GM10266 (cell line): Measurements from ENCODE around the gene RPL28.

ENCODE experiments used
- DNase-seq: peaks from one replicate; pipeline ENCODE4 v3.0.0; 2012; ENCODE audit errors: extremely low spot score
- TF ChIP-seq, protein P1 (sequence below): IDR thresholded peaks from 2 replicates; pipeline ENCODE4 v1.5.1; 2012; ENCODE audit warnings: mild to moderate bottlenecking, low read depth; ENCODE audit not compliant: control insufficient read depth, insufficient read depth; ENCODE audit errors: missing control alignments

Gene RPL28

DNA sequence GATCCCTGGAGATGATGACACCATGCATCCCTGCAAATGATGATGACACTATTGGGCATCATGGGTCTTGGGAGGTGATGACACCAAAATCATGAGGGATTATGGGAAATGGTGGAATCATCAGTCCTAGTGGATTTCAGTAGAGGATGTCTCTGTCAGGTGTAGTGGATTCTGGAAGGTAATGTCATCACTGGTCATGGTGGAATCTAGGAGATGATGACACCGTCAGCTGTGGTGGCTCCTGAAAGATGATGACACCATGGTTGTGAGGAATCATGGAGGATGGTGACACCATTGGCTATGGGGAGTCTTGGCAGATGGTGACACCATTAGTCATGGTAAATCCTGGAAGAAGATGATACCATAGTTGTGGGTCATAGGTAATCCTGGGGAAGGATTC is 45.5 kb downstream of the RPL28 start:
- TF ChIP-seq, protein P1, sequence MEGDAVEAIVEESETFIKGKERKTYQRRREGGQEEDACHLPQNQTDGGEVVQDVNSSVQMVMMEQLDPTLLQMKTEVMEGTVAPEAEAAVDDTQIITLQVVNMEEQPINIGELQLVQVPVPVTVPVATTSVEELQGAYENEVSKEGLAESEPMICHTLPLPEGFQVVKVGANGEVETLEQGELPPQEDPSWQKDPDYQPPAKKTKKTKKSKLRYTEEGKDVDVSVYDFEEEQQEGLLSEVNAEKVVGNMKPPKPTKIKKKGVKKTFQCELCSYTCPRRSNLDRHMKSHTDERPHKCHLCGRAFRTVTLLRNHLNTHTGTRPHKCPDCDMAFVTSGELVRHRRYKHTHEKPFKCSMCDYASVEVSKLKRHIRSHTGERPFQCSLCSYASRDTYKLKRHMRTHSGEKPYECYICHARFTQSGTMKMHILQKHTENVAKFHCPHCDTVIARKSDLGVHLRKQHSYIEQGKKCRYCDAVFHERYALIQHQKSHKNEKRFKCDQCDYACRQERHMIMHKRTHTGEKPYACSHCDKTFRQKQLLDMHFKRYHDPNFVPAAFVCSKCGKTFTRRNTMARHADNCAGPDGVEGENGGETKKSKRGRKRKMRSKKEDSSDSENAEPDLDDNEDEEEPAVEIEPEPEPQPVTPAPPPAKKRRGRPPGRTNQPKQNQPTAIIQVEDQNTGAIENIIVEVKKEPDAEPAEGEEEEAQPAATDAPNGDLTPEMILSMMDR, result no peak
- DNase-seq, result no peak

DNA sequence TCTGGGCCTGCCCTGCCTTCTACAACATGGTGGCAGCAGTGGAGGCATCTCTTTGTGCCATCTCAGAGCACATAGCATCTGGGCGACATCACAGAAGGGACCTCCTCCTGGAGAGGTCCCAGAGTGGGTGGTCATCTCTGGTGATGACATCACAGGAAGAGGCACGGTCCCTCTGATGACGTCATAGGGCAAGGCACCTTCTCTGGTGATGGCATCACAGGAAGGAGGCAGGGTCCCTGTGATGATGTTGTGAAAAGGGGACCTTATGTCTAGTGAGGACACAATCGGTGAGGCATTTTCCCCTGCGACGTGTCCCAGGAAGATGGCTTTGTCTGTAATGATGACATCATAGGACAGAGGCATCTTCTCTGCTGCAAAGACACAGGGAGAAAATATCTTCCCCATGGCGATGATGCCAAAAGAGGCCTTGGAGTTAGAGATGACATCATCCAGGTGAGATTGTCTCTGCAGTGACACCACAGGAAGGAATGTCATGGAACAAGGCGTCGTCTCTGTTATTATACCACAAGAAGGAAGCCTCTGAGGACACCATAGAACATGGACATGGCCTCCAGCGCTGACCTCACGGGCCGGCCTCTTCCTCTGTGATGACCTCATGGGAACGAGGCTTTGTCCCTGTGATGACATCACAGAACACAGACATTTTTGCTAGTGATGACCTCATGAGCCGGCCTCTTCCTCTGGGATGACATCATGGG is 46.7 kb downstream of the RPL28 start:
- no peak for DNase-seq
- TF ChIP-seq, protein P1, result no peak

- no peak for DNase-seq
- TF ChIP-seq, protein P1, result no peak
Measured at GRCh38 chr19:55433292-55433691, 47.6 kb downstream of the RPL28 start.

GRCh38 chr19:55434356-55434919 is 48.7 kb downstream of the RPL28 start:
- no peak for DNase-seq
- TF ChIP-seq, protein P1, result no peak

GRCh38 chr19:55435020-55435419 is 49.3 kb downstream of the RPL28 start:
- DNase-seq, result no peak
- TF ChIP-seq, protein P1, result no peak

DNA sequence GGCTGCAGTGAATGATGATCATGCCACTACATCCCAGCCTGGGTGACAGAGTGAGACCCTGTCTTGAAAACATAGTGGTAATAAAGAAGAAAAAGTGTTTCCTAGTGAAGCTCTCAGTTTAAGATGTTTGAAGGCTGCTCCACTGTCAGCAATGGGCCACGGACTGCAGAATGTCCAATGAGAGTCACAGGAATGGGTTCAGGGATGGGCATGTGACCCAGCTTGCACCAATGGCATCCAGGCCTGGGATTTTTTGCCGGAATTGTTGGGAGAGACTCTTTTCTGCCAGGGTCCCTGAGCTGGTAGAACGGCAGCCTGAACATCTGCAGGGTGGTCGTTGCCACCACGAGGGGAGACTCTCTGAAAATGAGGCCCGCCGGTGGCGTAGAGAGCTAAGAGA is 51.1 kb downstream of the RPL28 start:
- no peak for DNase-seq
- TF ChIP-seq, protein P1, result no peak

- DNase-seq, result peak; percentile 61
- TF ChIP-seq, protein P1, result no peak
Measured at GRCh38 chr19:55437410-55437809, 51.7 kb downstream of the RPL28 start.
